Activated gamma-delta T cell (primary cell): ENCODE results near the gene SNX15.
A peak's percentile ranks its signal among the peaks of the same experiment; 100 is the strongest.
"Not testable (repeated sequence)": the region's sequence is repeated elsewhere in the genome, so short reads cannot be mapped to it uniquely, and the experiment has no call there.

Experiments used
- DNase-seq: peaks from one replicate; lab custom pipeline; 2025; lab: John Stamatoyannopoulos, UW

Gene SNX15

DNA sequence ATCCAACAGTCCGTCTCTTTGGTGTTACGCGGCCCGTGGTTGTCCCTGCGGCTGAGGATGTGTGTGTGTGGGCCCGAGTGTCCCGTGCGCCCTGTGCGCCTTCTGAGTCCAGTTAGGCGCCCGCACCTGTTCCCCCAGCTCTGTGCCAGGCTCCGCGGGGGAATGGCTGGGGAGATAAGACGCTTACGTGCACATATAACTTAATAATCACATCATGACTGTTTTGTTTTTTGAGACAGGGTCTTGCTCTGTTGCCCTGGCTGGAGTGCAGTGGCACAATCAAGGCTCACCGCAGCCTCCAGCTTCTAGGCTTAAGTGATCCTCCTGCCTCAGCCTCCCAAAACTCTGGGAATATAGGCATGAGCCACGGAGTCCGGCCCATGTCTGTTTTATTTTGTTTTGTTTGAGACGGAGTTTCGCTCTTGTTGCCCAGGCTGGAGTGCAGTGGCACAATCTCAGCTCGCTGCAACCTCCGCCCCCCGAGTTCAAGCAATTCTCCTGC is 12.5 kb upstream of the SNX15 start:
- no peak for DNase-seq

GRCh38 chr11:65016705-65017104 is 10.5 kb upstream of the SNX15 start:
- no peak for DNase-seq

DNA sequence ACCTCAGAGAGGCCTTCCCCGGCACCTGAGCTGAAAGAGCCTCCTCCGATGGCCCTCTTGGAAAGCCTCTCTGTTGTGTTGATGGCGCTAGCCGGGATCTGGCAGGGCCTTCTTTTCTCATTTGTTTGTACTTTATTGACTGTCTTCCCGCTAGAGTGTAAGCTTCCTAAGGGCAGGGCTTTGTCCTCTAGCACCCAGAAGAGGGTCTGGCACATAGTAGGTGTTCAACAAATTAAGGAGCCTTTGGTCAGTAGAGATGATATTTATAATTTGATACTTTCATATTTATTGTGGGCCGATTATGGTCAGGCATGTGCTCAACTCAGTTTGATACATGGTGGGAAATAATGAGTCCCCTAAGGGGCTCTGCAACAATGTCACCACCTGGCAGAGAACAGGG is 9.3 kb upstream of the SNX15 start:
- DNase-seq, result no peak

DNA sequence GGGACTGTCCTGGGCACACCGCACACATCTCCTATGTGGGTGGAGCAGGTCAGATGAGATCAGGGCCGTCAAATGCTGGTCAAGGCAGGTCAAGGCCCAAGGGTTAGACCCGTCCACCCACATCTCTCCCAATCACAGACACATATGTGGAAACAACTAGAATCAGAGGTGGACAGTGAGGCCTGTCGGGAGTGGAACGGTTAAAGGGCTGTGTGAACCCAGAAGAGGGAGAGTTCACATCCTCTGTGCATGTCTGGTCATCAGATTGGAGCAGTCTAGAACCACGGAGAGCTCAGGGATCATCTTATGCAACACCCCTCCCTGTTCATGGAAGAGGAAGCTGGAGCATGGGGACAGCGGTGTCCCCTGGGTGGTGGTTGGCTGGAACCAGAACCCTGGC is 7.4 kb upstream of the SNX15 start:
- no peak for DNase-seq

DNA sequence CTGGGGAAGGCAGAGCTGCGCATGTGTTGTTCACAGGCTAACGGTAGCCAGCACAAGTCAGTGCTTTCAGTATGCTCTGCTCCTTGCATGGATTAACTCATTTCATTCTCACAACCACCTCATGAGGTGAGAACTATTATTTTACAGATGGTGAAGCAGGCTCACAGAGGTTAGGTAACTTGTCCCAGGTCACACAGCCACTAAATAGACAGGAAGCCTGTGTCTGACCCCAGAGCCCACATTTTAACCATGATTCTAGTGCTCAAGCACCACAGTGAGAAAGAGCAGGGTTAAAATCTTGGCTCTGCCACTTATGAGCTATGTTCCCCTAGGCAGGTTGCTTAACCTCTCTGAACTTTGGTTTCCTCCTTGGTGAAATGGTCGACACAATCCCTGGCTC is 6.2 kb upstream of the SNX15 start:
- no peak for DNase-seq

DNA sequence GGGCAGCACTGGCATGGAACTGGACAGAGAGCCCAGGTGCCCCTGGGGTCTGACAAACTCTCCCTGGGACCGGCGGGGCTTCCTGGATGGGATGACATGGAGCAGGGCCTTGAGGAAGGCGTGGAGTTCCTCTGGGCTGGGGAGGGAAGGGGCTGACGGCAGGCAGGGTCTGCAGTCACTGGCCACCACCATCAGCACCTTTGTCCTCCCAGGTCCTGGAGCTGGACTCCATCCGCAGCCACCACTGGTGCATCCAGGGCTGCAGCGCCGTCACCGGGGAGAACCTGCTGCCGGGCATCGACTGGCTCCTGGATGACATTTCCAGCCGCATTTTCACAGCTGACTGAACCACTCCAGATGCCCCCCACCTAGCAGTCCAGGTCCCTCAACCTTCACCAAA is 5.7 kb upstream of the SNX15 start:
- no peak for DNase-seq

DNA sequence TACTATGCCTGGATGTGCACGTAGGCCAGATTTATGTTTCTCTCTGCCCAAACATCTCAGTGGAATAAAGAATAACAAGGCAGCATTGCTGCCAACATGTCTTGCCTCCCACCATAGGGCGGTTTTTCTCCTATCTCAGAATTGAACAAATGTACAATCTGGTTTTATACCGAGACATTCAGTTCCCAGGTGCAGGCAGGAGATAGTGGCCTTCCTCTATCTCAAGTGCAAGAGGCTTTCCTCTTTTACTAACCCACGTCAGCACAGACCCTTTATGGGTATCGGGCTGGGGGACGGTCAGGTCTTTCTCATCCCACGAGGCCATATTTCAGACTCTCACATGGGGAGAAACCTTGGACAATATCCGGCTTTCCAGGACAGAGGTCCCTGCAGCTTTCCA is 3.7 kb upstream of the SNX15 start:
- DNase-seq, result not testable (repeated sequence)

DNA sequence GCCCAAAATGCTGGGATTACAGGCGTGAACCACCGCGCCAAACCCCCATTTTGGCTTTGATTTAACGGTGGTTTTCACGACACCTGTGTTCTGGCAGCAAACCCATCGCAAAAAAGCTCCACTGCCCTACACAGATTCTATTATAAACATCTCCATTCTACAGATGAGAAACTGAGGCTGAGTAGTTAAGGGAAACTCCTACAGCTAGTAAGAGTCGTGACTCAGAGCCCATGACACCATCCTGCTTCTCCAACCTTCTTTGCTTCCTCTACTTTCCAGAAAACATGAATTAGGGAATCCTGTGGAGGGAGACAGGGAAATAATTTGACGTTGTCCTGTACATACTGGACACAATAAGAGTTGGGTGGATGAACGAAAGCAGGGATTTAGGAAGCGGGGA is 429 bp upstream of the SNX15 start:
- DNase-seq, result no peak

GRCh38 chr11:65032216-65032615 is 5.0 kb downstream of the SNX15 start:
- no peak for DNase-seq

DNA sequence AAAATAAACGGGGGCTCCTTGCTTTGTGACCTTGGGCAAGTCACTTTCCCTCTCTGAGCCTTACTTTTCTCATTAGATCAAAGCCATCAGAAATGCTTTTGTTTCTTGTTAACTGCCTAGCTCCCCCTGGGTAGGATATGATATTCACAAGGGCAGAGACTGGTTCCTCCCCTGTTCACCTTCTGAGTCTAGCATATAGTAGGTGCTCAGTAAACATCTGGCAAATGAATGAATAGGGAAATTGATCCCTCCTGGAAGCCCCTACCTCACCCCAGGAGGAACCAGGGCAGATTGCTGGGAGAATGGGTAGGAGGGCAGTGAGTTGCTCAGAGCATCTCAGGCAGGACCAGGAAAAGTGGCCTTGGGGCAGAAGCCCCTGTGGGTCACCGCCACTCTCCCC is 7.2 kb downstream of the SNX15 start:
- DNase-seq, result no peak

DNA sequence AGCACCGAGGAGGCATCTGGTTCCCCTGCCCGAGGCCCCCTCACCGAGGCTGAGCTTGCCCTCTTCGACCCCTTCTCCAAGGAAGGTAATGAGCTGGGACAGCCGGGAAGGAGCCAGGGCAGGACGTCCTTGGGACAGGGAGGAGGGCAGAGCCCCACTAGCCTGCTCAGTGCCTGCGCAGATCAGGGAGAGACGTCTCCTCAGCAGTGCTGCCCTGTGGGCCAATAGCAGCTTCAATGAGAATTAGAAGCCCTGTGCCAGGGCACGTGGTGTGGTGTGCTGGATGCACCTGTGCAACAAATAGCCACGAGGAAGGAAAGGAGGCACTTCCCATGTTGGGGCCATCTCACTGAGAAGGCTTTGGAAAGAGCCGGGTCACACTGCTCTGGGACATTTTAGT is 8.3 kb downstream of the SNX15 start:
- no peak for DNase-seq

DNA sequence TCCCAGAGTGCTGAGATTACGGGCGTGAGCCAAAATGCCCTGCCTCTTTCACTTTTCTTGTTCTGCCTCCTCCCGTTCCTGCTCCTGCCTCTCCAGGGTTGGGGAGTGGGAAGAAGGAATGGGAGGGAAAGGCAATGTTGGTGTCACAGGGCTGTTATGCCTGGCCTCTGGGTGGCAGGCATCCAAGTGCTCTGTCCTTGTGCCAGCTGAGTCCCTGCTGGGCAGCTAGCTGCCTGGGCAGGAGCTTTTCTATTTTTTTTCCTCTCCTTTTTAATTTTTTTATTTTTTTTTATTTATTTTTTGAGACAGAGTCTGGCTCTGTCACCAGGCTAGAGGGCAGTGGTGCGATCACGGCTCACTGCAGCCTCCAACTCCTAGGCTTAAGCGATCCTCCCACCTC is 9.7 kb downstream of the SNX15 start:
- no peak for DNase-seq

GRCh38 chr11:65040520-65040846 is 13.2 kb downstream of the SNX15 start:
- no peak for DNase-seq

GRCh38 chr11:65040847-65041622 is 13.8 kb downstream of the SNX15 start, which contains the start of gene SAC3D1:
TSS of gene SAC3D1 (plus strand) at chr11:65041210. CDS start at chr11:65041293, 83 bp downstream.
- DNase-seq, result peak; percentile 67

GRCh38 chr11:65042891-65043290 is 15.7 kb downstream of the SNX15 start:
- DNase-seq, result no peak

DNA sequence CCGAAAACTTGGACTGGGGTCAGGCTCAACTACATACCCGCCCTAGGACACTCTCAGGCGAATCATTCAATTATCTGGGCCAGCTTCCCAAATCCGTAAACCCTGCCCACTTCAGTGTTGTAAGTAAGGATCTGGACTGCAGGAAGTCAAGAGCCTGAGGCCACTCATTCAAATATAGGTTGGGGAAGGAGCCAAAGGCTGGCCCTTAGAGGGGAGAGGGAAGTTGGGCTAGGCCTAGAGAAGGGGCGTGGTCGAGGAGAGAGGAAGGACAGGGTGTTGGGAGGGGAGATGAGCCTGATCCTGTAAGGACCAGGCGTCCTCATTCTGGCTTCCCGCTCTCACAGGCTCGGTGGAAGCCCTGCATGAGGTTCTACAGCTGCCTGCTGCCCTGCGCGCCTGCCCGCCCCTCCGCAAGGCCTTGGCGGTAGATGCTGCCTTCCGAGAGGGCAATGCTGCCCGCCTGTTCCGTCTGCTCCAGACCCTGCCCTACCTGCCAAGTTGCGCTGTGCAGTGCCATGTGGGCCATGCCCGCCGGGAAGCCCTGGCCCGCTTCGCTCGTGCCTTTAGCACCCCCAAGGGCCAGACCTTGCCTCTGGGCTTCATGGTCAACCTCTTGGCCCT is 16.8 kb downstream of the SNX15 start:
- DNase-seq, result no peak

- DNase-seq, result no peak
These were observed 17.8 kb downstream of the SNX15 start for GRCh38 chr11:65045061-65045460.

GRCh38 chr11:65045728-65046127 is 18.5 kb downstream of the SNX15 start:
- no peak for DNase-seq

DNA sequence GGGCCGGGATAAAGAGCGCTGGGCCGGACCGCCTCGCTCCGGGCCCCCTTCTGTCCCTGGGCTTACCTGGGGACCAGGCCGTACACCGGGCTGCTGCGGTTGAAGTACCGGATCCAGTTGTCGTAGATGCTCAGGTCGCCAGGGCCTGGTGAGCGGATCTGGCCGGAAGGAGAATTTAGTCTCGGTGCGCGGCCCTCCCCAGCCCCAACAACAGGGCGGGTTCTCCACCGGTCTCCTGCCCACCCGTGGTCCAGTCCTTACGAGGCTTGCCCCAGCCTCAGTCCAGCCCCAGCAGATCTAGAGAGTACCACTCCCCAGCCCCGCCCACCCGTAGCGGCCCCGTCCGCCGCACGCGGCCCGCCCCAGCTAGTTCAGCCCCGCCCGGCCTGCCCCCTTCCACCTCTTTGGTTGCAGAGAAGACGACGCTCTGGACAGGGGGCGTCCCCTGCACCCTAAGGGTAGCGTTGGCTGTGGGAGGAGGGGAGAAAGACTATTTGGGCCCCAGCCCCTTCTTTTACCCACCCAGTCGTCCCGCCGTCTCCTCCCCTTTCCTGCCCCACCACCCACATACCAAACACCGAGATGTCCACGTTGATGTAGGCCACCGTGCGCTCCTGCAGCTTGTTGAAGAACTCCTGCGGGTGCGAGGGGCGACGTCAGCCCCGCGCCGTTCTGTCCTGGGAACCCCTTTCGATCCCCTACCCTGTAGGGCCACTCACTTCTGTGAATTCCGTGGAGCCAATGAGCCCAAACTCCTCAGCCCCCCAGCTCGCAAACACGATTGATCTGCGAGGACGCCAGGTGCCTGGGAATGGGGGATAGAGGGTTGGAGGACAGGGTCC is 20.6 kb downstream of the SNX15 start:
- DNase-seq, result no peak

GRCh38 chr11:65051398-65051858 is 24.2 kb downstream of the SNX15 start:
- no peak for DNase-seq

DNA sequence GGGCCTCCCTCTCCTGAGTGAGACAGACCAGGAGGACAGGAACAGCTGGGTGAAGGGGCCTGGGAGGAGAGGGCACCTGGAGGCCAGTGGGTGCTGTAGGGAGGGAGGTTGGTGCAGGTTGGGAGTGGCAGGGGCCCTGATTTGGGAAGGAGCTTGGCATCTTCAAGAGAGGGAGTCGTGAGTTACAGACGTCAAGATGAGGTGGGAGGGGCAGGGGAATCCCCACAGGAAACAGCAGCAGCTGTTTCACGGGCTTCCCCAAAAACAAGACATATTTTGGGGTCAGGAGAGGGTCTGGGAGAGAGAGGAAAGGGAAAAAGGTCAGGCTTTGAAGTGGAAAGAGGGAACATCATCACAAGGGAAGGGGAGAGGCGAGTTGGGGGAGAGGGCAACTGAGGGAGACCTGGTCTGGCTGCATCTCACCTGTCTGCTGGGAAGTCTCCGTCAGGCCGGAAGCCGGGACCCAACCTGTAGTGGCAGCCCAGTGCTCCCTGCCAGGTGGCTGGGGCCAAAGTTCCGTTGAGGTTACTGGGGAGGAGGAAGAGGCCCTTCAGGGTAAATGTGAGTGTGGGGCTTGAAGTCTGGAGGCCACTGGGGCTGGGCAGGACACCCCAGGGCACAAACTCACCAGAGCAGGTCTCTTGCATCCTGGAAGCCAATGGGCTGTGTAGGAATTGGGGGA is 26.7 kb downstream of the SNX15 start:
- no peak for DNase-seq

DNA sequence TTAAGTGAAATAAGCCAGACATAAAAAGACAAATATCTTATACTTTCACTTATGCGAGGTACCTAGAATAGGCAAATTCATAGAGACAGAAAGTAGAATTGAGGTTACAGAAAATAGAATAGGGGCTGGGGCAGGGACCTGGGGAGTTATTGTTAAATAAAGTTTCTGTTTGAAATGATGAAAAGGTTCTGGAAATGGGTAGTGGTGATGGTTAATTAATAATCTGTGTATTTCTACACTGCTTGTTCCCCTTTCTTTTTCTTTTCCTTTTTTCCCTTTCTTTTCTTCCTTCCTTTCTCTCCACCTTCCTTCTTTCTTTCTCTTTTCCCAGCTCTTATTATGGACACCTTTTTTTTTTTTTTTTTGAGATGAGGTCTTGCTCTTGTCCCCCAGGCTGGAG is 28.3 kb downstream of the SNX15 start:
- DNase-seq, result no peak
